HFF-Myc (cell line): Measurements from ENCODE around the gene GREB1L.

ENCODE experiments used
- DNase-seq: peaks from one replicate; pipeline ENCODE4 v3.0.0-alpha.2; 2011; ENCODE audit warnings: low read depth; ENCODE audit errors: extremely low read depth
- H3K4me3 ChIP-seq: replicated peaks from 2 replicates; pipeline ENCODE4 v1.5.1; 2011; ENCODE audit warnings: low read depth, mild to moderate bottlenecking, control low read depth, low read length
- TF ChIP-seq, protein P1 (sequence below): IDR thresholded peaks from 2 replicates; pipeline ENCODE4 v1.5.1; 2012; ENCODE audit warnings: mild to moderate bottlenecking, low read depth, low read length, control low read depth; ENCODE audit errors: missing control alignments

Gene GREB1L

DNA sequence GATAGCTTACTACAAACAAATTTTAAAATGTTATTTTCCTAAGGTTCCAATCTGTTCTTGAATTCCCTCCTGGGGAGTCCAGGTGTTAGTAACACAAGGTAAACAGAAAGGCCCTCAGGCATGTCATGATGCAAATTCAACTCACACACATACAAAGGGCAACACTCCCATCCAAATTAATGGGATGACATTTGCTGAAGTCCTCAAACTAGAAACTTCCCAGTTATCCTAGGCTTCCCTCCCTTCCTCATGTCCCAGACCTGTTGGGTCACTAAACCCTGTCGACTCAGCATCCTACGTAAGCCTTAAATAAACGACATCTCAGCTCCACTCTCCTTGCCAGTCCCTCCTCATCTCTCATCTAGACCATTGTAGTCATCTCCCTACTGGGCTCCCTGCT is 85.1 kb downstream of the GREB1L start:
- no peak for DNase-seq
- H3K4me3 ChIP-seq: no peak overlapping the region
- TF ChIP-seq, protein P1, sequence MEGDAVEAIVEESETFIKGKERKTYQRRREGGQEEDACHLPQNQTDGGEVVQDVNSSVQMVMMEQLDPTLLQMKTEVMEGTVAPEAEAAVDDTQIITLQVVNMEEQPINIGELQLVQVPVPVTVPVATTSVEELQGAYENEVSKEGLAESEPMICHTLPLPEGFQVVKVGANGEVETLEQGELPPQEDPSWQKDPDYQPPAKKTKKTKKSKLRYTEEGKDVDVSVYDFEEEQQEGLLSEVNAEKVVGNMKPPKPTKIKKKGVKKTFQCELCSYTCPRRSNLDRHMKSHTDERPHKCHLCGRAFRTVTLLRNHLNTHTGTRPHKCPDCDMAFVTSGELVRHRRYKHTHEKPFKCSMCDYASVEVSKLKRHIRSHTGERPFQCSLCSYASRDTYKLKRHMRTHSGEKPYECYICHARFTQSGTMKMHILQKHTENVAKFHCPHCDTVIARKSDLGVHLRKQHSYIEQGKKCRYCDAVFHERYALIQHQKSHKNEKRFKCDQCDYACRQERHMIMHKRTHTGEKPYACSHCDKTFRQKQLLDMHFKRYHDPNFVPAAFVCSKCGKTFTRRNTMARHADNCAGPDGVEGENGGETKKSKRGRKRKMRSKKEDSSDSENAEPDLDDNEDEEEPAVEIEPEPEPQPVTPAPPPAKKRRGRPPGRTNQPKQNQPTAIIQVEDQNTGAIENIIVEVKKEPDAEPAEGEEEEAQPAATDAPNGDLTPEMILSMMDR: no peak

DNA sequence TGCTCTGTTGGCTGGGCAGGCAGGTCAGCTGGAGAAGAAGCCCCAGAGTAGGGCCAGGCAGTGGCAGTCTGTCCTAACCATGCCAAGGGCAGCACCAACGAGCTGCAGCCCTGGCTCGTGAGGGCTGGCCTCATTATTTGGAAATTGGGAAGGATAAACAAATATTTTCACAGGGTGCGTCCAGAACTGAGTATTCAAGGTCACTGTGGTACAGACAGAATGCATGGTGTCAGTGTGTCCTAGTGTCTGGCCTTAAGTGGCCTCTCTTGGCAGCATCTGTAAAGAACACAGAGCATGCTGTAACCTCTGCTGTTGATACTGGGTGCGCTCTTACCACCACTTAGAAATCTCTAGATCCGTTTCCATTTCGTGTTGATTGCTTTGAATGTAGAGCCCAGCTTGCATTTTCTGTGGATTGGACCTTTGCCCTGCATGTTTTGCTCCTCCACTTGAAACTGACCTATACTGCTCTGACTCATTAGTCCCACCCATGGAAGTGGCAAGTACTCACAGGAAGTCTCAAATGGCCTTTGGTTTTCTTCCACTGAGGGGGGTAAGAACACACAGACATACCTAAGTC is 88.2 kb downstream of the GREB1L start:
- peak; percentile 61 for DNase-seq
- H3K4me3 ChIP-seq: no peak overlapping the region
- TF ChIP-seq, protein P1: no peak

DNA sequence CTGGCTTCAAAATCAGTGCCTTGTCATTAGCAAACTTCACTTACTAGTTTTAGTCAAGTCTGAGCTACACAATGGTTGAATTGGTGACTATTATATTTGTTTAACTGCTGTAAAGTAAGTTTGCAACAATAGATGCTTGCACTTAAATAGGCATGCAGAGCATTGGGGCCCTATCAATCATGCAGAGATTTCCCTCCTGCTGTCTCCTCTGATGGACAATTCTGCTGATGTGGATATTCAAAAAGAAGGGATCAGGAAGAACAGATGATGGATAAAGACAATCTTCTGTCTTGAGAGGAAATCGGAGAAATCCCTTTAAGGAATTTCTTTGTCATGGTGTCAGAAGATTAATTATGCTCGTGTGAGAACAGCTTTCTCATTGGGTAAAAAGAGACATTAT is 89.0 kb downstream of the GREB1L start:
- no peak for DNase-seq
- TF ChIP-seq, protein P1: no peak
- no peak overlapping the region for H3K4me3 ChIP-seq

DNA sequence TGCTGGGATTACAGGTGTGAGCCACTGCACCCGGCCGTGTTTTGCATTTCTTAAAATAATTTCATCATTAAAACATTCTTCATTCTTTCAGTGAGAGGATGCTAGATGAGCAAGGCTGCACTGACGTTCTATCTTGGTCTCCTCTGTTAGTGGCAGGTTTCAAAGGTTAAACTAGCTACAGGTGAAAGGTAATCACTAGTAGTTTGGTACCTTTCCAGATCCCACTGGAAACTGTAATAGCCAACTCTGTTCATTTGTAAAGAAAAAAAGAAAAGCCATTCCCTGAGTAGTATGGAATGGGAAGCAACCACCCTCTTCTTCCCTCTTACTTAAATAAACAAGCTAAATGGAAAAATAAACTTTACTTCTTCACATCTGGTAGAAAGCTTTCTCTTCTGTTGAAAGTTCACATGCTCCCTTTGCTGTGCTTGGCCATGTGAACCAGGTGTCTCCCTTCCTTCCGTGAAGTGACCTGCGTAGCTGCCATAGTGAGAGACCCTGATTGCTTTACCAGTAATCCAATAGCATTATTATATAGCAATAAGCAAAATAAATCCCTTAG is 94.0 kb downstream of the GREB1L start:
- TF ChIP-seq, protein P1: no peak
- DNase-seq: no peak
- H3K4me3 ChIP-seq: no peak overlapping the region

DNA sequence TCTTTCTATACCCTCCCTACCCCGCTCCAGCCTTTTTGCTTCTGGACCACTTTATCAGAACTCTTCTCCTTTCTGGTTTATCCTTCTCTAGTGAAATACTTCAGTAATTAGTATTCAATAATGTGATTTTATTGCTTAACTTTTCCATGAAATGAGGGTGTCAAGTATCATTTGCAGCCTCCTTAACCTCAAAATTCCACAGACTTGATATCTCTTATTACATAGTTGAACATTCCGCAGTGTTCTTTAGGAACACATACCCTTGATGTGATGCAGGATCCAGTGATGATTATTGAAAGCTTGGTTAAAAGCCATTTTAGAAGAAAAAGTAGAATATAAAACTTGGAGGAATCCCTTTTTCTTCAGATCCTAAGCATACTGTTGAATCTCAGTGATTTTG is 94.8 kb downstream of the GREB1L start:
- H3K4me3 ChIP-seq: no peak overlapping the region
- TF ChIP-seq, protein P1: no peak
- no peak for DNase-seq

DNA sequence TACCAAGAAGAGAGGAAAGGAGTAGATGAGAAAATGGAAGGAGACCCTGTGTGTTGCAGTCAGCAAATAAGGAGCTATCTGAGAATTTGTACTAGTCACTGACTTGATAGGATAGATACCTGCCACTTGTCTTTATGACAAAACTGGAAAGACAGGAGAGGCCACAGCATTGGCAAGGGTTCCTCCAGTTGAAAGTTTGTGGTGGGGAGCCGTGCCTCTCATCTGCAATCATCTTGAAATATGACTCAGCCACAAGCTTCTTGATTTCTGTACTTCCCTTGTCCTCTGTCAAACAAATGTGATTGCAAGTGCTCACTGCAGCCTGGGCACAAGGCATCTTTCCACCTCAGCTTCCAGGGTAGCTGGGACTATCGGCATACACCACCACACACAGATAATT is 99.1 kb downstream of the GREB1L start:
- TF ChIP-seq, protein P1: no peak
- no peak overlapping the region for H3K4me3 ChIP-seq
- no peak for DNase-seq

DNA sequence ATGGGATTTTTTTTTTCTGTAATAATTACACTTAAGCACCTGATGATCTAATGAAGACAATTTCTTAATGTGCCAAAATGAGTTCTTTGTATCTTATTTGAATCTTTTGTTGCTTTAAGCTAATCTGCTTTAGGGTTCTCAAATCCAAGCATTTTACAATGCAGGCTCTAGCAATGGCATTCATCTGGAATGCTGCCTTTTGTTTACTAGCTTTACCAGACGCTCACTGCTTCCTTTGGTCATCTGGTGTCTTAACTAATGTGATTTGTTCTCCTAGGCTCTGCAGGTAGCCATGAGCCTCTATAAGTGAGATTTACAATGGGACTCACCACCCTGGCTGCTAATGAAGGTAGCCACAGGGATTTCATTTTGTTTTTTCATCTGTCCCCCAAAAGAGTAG is 100.3 kb downstream of the GREB1L start:
- TF ChIP-seq, protein P1: no peak
- H3K4me3 ChIP-seq: no peak overlapping the region
- no peak for DNase-seq
